Hippocampal formation (tissue), 2 donors: Measurements from ENCODE around the gene CCDC117.
"Not testable (repeated sequence)": the region's sequence is repeated elsewhere in the genome, so short reads cannot be mapped to it uniquely, and the experiment has no call there.

Source experiments
- DNase-seq, 2 donors: peaks; one replicate each; lab custom pipeline; 2025; lab: John Stamatoyannopoulos, UW

The CCDC117 gene, protein sequence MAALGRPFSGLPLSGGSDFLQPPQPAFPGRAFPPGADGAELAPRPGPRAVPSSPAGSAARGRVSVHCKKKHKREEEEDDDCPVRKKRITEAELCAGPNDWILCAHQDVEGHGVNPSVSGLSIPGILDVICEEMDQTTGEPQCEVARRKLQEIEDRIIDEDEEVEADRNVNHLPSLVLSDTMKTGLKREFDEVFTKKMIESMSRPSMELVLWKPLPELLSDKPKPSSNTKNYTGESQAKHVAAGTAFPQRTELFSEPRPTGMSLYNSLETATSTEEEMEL

DNA sequence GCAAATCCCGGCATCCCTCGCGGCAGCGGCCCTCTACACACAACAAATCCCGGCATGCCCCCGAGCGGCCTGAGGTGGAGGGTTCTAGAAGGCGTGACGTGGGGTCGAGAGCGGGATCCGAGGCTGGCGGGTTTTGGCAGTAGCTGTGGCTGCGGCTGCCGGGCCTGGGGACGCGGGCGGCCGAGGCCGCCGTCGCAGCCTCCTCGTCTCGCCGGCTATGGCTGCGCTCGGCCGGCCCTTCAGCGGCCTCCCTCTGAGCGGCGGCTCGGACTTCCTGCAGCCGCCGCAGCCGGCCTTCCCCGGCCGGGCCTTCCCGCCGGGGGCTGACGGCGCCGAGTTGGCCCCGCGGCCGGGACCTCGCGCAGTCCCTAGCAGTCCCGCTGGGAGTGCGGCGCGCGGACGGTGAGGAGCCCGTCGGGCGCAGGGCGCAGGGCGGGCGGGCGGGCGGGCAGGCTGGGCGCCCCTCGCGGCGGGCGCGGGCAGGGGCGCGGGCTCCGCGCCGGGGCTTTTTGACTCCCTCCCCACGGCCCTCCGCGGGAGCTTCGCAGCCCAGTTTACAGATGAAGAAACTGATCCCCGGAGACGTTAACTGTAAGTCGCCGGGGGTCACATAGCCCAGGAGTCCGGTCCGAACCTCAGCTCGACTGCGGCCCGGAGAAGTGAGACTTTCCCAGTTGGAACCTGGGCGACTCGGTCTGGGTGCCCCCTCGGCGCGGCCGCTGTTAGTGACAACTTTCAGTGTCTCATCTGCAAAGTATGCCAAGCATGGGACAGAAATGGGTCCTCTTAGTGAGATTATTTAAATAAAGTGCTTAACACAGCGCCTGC lies at the start of gene CCDC117:
TSS of gene CCDC117 (plus strand) at position 63 of the 828 bp plus-strand sequence. CDS start at position 218, 155 bp downstream.
- DNase-seq = peak; percentile 93 to 96

DNA sequence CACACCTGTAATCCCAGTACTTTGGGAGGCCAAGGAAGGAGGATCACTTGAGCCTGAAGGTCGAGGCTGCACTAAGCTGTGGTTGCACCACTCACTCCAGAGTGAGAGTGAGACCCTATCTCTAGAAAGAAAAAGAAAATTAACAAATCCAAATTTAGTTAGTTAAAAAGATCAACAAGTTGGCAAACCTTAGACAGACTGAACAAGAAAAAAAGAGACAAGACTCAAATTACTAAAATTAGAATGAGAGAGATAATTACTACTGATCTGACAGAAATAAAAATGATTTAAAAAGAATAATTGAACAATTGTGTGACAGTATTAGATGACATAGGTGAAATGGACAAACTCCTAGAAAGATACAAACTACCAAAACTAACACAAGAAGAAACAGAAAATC lies 44.5 kb upstream of the CCDC117 start:
- no peak for DNase-seq

DNA sequence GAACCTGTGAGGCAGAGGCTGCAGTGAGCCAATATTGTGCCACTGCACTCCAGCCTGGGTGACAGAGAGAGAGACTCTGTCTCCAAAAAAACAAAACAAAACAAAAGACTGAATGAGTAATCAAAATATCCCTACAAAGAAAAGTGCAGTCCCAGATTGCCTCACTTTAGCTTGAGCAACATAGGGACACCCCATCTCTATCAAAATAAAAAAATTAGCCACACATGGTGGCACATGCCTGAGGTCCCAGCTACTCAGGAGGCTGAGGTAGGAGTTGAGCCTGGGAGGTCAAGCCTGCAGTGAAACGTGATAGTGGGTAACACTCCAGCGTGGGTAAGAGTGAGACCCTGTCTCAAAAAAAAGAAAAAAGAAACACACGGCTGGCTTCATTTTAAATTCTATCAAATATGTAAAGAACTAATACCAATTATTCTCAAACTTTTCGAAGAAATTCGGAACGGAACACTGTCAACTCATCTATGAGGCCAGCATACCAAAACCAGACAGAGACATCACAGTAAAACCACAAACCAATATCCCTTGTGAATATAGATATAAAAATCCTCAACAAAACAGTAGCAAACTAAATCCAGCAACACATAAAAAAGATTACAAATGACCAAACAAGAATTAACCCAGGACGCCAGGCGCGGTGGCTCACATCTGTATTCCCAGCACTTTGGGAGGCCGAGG lies 43.7 kb upstream of the CCDC117 start:
- DNase-seq = no peak

DNA sequence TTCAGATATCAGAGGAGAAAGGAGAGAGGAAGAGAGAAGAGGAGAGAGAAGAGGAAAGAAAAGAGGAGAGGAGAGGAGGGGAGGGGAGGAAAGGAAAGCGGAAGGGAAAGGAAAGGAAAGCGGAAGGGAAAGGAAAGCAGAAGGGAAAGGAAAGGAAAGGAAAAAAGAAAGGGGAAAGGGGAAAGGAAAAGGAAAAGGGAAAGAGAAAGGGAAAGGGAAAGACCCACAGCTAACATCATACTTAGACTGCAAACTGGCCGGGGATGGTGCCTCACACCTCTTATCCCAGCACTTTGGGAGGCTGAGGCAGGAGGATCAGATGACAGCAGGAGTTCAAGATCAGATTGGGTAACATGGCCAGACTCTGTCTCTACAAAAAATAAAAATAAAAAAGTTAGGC lies 42.3 kb upstream of the CCDC117 start:
- no peak for DNase-seq

DNA sequence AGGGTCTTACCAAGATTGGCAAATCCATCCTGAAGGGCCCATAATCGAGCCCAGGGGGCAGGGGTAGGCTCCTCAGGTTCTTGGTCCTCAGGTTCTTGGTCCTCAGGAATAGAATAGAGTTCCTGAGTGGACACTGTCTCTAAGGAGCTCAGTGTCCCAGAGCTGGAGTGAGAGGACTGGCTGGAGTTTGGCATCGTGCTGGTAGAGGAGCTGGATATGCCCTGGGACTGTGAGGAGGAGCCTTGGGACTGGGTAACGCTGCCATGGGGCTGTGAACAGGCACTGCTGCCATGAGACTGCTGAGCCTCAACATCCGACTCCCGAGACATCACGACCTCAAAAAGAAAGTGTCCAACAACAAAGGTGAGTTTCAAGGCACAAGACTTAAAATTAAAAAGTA lies 38.1 kb upstream of the CCDC117 start:
- no peak for DNase-seq

DNA sequence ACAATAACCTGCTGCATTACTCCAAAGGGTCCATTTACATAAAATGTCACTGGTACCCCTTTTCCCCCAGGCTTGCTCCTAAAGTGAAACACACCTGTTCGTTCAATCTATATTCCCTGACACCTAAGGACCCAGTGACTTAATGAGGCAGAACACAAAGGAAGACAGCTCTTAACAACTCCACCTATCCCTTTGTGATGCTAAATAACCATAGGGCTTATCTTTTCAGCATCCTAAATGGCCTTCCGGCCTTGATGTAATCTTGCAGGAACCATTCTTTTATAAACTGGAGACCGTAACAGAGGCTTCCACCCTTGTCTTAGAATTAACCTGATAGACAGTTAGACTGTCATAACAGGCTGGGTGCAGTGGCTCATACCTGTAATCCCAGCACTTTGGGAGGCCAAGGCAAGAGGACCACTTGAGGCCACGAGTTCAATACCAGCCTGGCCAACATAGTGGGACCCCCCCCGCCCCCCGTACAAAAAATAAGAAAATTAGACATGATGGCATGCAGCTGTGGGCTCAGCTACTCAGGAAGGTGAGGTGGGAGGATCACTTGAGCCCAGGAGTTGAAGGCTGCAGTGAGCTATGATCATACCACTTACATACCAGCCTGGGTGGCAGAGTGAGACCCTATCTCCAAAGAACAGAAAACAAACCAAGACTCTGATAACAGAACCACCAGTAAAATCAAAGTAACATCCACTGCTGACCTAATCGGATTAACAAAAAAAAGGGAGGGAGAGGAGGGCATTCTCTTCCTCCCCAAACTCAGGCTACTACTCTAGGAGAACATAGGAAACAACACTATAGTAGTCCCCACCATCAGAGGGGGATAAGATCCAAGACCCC lies 36.0 kb upstream of the CCDC117 start:
- DNase-seq = no peak

DNA sequence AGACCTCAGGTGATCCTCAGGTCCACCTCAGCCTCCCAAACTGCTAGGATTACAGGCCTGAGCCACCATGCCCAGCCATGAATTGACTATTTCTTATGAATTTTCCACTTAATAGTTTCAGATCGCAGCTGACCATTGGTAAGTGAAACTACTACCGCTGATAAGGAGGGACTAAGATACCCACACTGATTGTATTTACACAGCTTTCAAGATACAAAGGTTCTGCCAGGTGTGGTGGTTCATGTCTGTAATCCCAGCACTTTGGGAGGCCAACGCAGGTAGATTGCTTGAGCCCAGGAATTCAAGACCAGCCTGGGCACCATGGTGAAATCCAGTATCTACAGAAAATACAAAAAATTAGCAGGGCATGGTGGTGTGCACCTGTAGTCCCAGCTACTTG lies 34.8 kb upstream of the CCDC117 start:
- DNase-seq = no peak

DNA sequence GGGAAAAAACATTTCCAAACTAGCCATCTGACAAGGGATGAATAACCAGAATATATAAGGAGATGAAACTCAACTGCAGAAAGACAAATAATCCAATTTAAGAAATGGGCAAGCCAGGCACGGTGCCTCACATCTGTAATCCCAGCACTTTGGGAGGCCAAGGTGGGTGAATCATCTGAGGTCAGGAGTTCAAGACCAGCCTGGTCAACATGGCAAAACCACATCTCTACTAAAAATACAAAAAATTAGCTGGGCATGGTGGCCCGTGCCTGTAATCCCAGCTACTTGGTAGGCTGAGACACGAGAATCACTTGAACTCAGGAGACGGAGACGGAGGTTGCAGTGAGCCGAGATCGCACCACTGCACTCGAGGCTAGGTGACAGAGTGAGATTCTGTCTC lies 33.6 kb upstream of the CCDC117 start:
- not testable (repeated sequence) for DNase-seq

DNA sequence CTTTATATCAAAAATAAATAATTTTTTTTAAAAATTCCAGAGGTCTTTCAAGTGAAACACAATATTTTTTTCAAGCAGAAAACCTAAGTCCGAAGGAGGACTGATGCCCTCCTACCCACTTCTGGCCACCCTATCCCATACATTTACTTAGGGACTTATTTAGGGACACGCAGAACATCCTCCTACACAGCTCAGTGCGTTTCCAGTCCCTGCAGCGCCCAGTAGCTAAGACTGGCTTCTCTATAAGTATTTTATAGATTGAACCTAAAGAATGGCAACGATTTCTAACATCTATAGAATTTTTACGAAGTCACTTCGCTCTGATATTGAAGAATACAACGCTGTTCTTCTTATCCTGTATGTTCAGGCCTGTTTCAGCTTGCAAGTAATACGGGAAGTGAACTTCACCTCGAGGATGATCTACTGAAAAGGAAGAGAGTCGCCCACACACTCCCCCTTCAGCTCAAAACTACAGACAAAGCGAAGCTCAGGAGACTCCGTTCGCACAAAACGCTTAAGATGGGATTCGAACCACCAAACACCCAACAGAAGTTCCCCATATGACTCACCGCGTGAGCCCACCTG lies 31.2 kb upstream of the CCDC117 start:
- DNase-seq = no peak

DNA sequence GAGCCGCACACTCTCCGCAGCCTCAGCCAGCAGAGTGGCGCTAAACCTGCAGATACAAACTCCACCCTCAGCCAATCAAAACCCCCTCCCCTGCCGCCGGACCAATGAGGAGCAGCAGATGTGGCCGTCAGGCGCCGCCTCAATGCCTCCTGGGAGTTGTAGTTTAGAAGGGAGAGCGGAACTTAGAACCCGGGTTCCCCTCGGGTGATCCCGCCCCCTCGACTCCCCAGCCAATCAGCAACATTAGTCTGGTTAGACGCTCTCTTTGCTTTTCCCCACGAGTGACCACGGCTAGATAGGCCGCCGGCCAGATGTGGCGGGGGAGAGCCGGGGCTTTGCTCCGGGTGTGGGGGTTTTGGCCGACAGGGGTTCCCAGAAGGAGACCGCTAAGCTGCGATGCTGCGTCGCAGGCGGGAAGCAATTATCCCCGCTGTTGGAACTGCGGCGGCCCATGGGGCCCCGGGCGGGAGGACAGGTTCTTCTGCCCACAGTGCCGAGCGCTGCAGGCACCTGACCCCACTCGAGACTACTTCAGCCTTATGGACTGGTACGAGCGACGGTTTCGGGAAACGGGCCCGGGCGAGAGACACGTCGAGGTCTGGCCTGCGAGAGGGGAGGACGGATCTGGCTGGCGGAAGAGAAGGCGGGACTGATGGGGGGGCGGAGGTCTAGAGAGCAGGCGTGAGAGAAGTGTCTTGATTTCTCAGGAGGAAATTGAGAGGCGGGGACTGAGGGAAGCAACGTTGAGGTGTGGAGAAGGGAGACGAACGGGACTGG lies 30.5 kb upstream of the CCDC117 start, which contains the start of the genes CHEK2 and HSCB:
TSS of gene CHEK2 (minus strand) at position 36 of the 777 bp plus-strand sequence. CDS start 7,099 bp downstream, outside the sequence.
TSS of gene HSCB (plus strand) at position 255 of the 777 bp plus-strand sequence. CDS start at position 312, 57 bp downstream.
- peak; percentile 97 to 98 for DNase-seq

DNA sequence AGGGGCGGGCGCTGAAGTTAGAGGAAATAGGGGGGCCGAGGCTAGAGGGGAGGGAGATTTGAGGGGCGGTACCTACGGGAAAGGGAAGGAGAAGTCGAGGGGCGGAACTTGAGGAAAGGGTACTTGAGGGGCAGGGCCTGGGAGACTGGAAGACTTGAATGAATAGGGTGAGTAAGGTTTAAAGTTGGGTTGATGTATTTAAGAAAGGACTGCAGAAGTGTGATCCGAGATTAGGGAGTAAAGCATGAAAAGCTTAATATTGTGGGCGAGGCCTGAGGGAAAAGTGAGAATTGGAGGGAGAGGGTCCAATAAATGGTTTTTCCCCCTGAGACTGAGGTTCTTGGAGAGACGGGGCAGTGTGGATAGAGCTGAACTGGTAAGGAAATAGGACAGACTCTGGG lies 29.9 kb upstream of the CCDC117 start:
- peak in 1 of 2 donors; percentile 76 for DNase-seq

DNA sequence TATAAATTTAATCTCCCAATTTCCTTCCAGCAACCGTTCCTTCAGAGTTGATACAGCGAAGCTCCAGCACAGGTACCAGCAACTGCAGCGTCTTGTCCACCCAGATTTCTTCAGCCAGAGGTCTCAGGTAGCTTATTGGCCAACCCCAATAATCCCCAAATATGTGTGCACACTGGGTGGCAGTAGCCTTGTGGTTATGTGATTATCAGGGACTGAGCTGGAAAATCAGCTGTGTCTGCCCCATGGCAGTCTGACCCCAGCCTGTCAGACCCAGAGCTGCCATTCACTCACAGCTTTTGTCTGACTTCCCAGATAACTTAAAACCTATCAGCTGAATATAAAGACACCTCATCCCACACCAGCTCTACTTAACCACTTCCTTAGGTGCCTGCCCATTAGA lies 28.6 kb upstream of the CCDC117 start:
- no peak for DNase-seq

DNA sequence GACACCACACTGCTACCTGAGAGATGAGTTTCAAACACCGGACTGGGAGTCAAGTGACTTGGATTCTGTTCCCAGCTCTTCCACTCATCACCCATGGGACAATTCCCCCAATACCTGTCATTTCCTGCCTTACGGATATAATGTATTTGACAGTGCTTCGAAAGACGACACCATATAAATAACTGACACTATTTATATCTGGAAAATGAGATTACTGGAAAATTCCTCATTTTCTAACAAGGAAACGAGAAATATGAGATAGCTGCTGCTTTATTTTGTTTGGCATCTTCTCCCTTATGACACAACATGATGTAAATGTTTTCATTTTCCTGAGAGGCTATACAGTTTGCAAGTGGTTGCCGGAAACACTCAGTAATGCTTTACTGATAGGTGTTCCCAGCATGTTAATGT lies 22.0 kb upstream of the CCDC117 start:
- DNase-seq = no peak

DNA sequence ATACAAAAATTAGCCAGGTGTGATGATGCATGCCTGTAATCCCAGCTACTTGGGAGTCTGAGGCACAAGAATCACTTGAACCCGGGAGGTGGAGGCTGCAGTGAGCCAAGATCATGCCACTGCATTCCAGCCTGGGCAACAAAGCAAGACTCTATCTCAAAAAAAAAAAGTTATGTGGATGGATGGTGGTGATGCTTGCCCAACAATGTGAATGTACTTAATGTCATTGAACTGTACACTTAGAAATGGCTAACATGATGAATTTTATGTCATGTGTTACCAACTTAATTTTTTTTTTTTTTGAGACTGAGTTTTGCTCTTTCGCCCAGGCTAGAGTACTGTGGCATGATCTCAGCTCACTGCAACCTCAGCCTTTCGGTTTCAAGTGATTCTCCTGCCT lies 18.0 kb upstream of the CCDC117 start:
- not testable (repeated sequence) for DNase-seq

DNA sequence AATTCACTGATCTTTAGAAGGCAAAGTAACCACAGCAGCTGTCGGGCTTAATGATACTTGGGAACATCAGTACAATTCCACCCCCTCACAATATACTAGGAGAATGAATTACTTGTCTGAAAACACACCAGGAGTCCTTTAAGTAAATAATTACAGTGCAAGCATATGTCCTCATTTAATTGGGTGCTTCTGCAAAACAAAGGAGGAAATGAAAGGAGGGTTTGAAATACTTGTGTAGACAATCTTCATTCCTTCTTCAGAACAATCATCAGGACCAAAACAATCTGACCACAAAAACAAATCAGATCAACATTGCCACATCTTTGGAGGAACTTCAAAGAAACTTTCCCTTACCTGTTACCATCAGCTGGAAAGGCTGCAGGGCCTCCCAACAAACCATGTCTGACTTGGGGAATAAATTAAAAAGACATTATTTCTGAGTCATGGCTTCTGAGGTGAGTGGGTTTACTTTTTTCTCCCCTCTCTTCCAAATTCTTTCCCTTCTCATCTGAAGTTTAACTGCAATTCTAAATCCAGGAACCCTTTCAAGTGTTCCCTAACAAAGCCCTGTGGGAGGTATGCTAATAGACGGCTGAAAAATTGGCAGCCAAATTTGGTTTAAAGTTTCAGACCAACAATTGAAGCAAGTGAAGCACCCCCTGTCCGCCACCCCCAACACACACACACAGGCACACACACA lies 12.5 kb upstream of the CCDC117 start:
- no peak for DNase-seq

DNA sequence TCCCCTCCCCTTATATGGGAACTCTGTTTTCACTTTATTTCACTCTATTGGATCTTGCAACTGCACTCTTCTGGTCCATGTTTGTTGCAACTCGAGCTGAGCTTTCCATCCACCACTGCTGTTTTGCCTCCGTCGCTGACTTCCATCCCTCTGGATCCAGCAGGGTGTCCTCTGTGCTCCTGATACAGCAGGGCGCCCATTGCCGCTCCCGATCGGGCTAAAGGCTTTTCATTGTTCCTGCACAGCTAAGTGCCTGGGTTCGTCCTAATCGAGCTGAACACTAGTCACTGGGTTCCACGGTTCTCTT lies 11.1 kb upstream of the CCDC117 start:
- DNase-seq = no peak

DNA sequence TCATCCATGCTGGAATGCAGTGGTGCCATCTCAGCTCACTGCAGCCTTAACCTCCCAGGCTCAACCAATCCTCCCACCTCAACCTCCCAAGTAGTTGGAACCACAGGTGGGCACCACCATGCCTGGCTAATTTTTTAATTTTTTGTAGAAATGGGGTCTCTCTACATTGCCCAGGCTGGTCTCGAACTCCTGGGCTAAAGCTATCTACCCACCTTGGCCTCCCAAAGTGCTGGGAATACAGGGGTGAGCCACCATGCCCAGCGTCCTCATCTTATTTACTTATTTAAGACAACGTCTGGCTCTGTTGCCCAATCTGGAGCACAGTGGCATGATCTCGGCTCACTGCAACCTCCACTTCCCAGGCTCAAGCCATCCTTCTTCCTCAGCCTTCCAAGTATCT lies 10.5 kb upstream of the CCDC117 start:
- not testable (repeated sequence) for DNase-seq

DNA sequence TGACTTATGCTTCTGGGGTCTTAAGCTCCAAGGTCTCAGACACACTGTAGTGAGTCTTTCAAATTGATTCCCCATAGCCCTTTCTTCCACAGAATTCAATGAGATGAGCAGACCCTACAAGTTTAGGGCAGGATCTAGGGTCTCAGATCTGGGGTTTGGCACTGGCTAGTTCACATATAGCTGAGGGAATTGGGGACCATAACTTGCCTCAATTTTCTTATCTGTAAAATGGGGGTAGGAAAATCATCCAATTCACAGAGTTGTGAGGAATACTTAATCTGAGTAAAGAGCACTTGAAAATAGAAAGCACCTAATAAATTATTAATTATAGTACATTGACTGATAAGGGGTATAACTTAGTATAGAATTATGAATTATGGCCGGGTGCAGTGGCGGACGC lies 5.9 kb upstream of the CCDC117 start:
- no peak for DNase-seq

DNA sequence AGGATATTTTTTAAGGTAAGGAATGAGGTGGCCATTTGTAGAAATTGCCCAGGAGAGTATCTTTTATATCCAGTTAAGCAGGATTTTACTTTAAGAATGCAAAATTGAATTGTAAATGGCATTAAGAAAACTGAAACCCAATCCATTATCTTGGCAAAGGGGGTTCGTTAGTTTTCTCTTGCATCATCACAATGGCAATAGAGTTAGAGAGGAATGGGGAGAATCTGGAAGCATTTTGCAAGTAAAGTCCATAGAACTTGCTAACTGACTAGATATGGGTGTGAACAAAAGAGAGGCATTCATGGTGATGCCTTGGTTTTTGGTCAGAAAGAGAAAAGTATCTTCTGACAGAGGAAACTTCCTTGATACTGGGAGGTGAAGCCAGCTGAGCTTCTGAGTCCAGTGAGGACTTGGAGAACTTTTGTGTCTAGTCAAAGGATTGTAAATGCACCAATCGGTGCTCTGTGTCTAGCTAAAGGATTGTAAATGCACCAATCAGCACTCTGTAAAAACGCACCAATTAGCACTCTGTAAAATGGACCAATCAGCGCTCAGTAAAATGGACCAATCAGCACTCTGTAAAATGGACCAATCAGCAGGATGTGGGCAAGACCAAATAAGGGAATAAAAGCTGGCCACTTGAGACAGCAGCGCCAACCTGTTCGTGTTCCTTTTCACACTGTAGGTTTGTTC lies 3.6 kb upstream of the CCDC117 start:
- DNase-seq = no peak
